Measurements from ENCODE around the gene TRAF1. TPM values are rescaled to one million over a fixed set of nuclear protein-coding genes. Genes with fewer than 3 reads are reported as not detected.

TRAF1 gene
- total RNA-seq, 2 donors from 2014 or later: 3.6 to 8.2 TPM

- Histone ChIP-seq H3K27me3 (ENCODE audit: control insufficient read depth, insufficient read depth, low read length, poor library complexity, severe bottlenecking) (no peaks in the 10 kb centered on the region), H3K36me3 (ENCODE audit: control insufficient read depth, insufficient read depth, low read length) (peaks cover 68% of the 10 kb centered on the region), H3K4me1 (ENCODE audit: control insufficient read depth, insufficient read depth, low read length) (no peaks in the 10 kb centered on the region), H3K9me3 (ENCODE audit: control insufficient read depth, low read length) (no peaks in the 10 kb centered on the region), H3K4me3 (ENCODE audit: low read length) (no peak overlapping the region), H3K27ac (ENCODE audit: low read depth, low read length) (no peak overlapping the region), H3K9ac (ENCODE audit: extremely low read depth, low read length, poor library complexity, severe bottlenecking) (no peak overlapping the region)
- Mint-ChIP-seq H3K9me3 (no peaks in the 10 kb centered on the region), H3K27me3 (ENCODE audit: insufficient read depth) (no peaks in the 10 kb centered on the region), H3K36me3 (ENCODE audit: low read depth) (peaks cover 58% of the 10 kb centered on the region), H3K4me3 (no peak overlapping the region), H3K27ac (no peak overlapping the region), H3K4me1 (no peaks in the 10 kb centered on the region)
- DNase-seq: no peak
- 81% methylated on average over 3 of the region's 3 CpGs; no CpG with 5 or more reads in 1 of the 2 experiments for WGBS, 2 experiments (ENCODE audit: insufficient coverage in 1 of 2, insufficient read length in 1 of 2)
- no peak for TF ChIP-seq CTCF (conservative IDR thresholded peaks at IDR 0.05)
These were observed 30.3 kb upstream of the TRAF1 start for GRCh38 chr9:120956862-120957261.

GRCh38 chr9:120951960-120952618, 25.5 kb upstream of the TRAF1 start:
- Mint-ChIP-seq H3K36me3 (ENCODE audit: low read depth) (peaks cover 36% of the 10 kb centered on the region), H3K27me3 (ENCODE audit: insufficient read depth) (no peaks in the 10 kb centered on the region), H3K4me3 (no peak overlapping the region), H3K9me3 (no peaks in the 10 kb centered on the region), H3K4me1 (peaks cover 5% of the 10 kb centered on the region), H3K27ac (no peak overlapping the region)
- Histone ChIP-seq H3K4me3 (ENCODE audit: low read length) (no peak overlapping the region), H3K36me3 (ENCODE audit: control insufficient read depth, insufficient read depth, low read length) (peaks cover 35% of the 10 kb centered on the region), H3K4me1 (ENCODE audit: control insufficient read depth, insufficient read depth, low read length) (no peaks in the 10 kb centered on the region), H3K9ac (ENCODE audit: extremely low read depth, low read length, poor library complexity, severe bottlenecking) (no peak overlapping the region), H3K9me3 (ENCODE audit: control insufficient read depth, low read length) (no peaks in the 10 kb centered on the region), H3K27me3 (ENCODE audit: control insufficient read depth, insufficient read depth, low read length, poor library complexity, severe bottlenecking) (no peaks in the 10 kb centered on the region), H3K27ac (ENCODE audit: low read depth, low read length) (no peak overlapping the region)
- DNase-seq: no peak
- 88 to 95% methylated on average over 3 to 9 of the region's 9 CpGs for WGBS, 2 experiments (ENCODE audit: insufficient coverage in 1 of 2, insufficient read length in 1 of 2)
- TF ChIP-seq CTCF (conservative IDR thresholded peaks at IDR 0.05): no peak

GRCh38 chr9:120950421-120951388, 24.1 kb upstream of the TRAF1 start:
- no peak overlapping the region for H3K9ac ChIP-seq (ENCODE audit: extremely low read depth, low read length, poor library complexity, severe bottlenecking)
- Mint-ChIP-seq H3K36me3 (ENCODE audit: low read depth) (peaks cover 27% of the 10 kb centered on the region), H3K27ac (no peak overlapping the region), H3K9me3 (no peaks in the 10 kb centered on the region), H3K27me3 (ENCODE audit: insufficient read depth) (no peaks in the 10 kb centered on the region), H3K4me3 (no peak overlapping the region), H3K4me1 (peaks cover 5% of the 10 kb centered on the region)
- no peaks in the 10 kb centered on the region for H3K27me3 ChIP-seq (ENCODE audit: control insufficient read depth, insufficient read depth, low read length, poor library complexity, severe bottlenecking)
- H3K36me3 ChIP-seq (ENCODE audit: control insufficient read depth, insufficient read depth, low read length): peaks cover 29% of the 10 kb centered on the region
- no peak for TF ChIP-seq CTCF (conservative IDR thresholded peaks at IDR 0.05)
- 90% methylated on average over 5 to 8 of the region's 8 CpGs for WGBS, 2 experiments (ENCODE audit: insufficient coverage in 1 of 2, insufficient read length in 1 of 2)
- no peak for DNase-seq
- no peak overlapping the region for H3K4me3 ChIP-seq (ENCODE audit: low read length)
- no peaks in the 10 kb centered on the region for H3K9me3 ChIP-seq (ENCODE audit: control insufficient read depth, low read length)
- no peaks in the 10 kb centered on the region for H3K4me1 ChIP-seq (ENCODE audit: control insufficient read depth, insufficient read depth, low read length)
- H3K27ac ChIP-seq (ENCODE audit: low read depth, low read length): no peak overlapping the region

Data from endodermal cell (in vitro differentiated cells).